H1 (cell line): ENCODE data around the gene TAAR9. TPM values are rescaled to one million over a fixed set of nuclear protein-coding genes. Genes with fewer than 3 reads are reported as not detected.

Experiments
- CTCF ChIA-PET: fragments of 300-600 bp; sonication (Branson Sonifier 250); formaldehyde crosslinking; loops from one replicate; lab custom pipeline; 2021; ENCODE audit not compliant: partially characterized antibody; lab: Charles Lee
- POLR2A ChIA-PET: fragments of 300-600 bp; sonication (Branson Sonifier 250); formaldehyde crosslinking; loops from one replicate; lab custom pipeline; 2021; ENCODE audit warnings: inconsistent platforms; ENCODE audit not compliant: partially characterized antibody; lab: Charles Lee
- DNase-seq, 2 experiments: peaks; one replicate each; pipeline versions ENCODE4 v3.0.0 to v3.0.0-alpha.2; 2010 to 2022; ENCODE audit warnings: low spot score in 2 of 2, low read depth in 1 of 2, mixed read lengths in 1 of 2
- FAIRE-seq: peaks from 2 replicates; lab custom pipeline; 2011; peaks lifted over from hg19 to GRCh38; lab: Jason Lieb, UNC
- H2AFZ ChIP-seq: 2 replicates; pipeline ENCODE4 v1.8.1; 2012; ENCODE audit warnings: low read length, inconsistent platforms
- H2AK5ac ChIP-seq: 2 replicates; pipeline ENCODE4 v1.6.1; 2013; ENCODE audit warnings: low read depth, low read length
- H2BK120ac ChIP-seq: replicated peaks from 2 replicates; pipeline ENCODE3; 2013; ENCODE audit warnings: low read depth, low read length, inconsistent platforms
- H2BK12ac ChIP-seq: 2 replicates; pipeline ENCODE4 v1.6.1; 2013; ENCODE audit warnings: low read depth, low read length
- H2BK15ac ChIP-seq: 2 replicates; pipeline ENCODE4 v1.6.1; 2013; ENCODE audit warnings: low read length
- H2BK20ac ChIP-seq: 2 replicates; pipeline ENCODE4 v1.6.1; 2013; ENCODE audit warnings: low read length
- H2BK5ac ChIP-seq: 2 replicates; pipeline ENCODE4 v1.6.1; 2013; ENCODE audit warnings: low read depth, low read length
- H3K14ac ChIP-seq: 2 replicates; pipeline ENCODE4 v1.6.1; 2013; ENCODE audit warnings: inconsistent platforms; ENCODE audit not compliant: insufficient read length
- H3K18ac ChIP-seq: 2 replicates; pipeline ENCODE4 v1.6.1; 2013; ENCODE audit warnings: low read length; ENCODE audit errors: extremely low read depth
- H3K23ac ChIP-seq: 2 replicates; pipeline ENCODE4 v1.6.1; 2013; ENCODE audit warnings: inconsistent platforms; ENCODE audit not compliant: insufficient read length
- H3K23me2 ChIP-seq: 2 replicates; pipeline ENCODE4 v1.6.1; 2013; ENCODE audit warnings: low read depth, low read length
- H3K27ac ChIP-seq: 2 replicates; pipeline ENCODE4 v1.6.1; 2011; ENCODE audit warnings: low read depth, low read length, inconsistent platforms
- H3K27me3 ChIP-seq, 4 experiments: replicated peaks in 1 of 4; 1 replicate in 1 of 4; 2 replicates in 3 of 4; pipeline versions ENCODE4 v1.6.1 to v1.8.1; 2011 to 2013; ENCODE audit warnings: low read length in 3 of 4, mild to moderate bottlenecking in 3 of 4, inconsistent platforms in 2 of 4, mixed read lengths in 2 of 4, moderate library complexity in 1 of 4; ENCODE audit not compliant: control insufficient read depth in 3 of 4, insufficient read depth in 3 of 4; ENCODE audit errors: extremely low read depth in 1 of 4
- H3K36me3 ChIP-seq, 4 experiments: 2 replicates each; pipeline versions ENCODE4 v1.6.1 to v1.8.1; 2011 to 2013; ENCODE audit warnings: mild to moderate bottlenecking in 4 of 4, low read length in 3 of 4, moderate library complexity in 2 of 4, control low read depth in 1 of 4, inconsistent platforms in 1 of 4; ENCODE audit not compliant: insufficient read depth in 4 of 4, control insufficient read depth in 2 of 4
- H3K4ac ChIP-seq: replicated peaks from 2 replicates; pipeline ENCODE3; 2013; ENCODE audit warnings: low read length, low read depth, mixed read lengths, inconsistent platforms; ENCODE audit not compliant: insufficient read length
- H3K4me1 ChIP-seq, 4 experiments: replicated peaks in 1 of 4; 1 replicate in 1 of 4; 2 replicates in 3 of 4; pipeline versions ENCODE4 v1.6.1 to v1.8.1; 2011 to 2013; ENCODE audit warnings: low read length in 3 of 4, inconsistent platforms in 2 of 4, mixed read lengths in 1 of 4; ENCODE audit not compliant: insufficient read depth in 4 of 4, control insufficient read depth in 3 of 4
- H3K4me2 ChIP-seq, 2 experiments: 2 replicates each; pipeline versions ENCODE4 v1.6.1 to v1.8.1; 2011 to 2013; ENCODE audit warnings: low read depth in 2 of 2, low read length in 2 of 2, control low read depth in 1 of 2, inconsistent platforms in 1 of 2, mild to moderate bottlenecking in 1 of 2; ENCODE audit not compliant: insufficient read depth in 1 of 2
- H3K4me3 ChIP-seq, 4 experiments: fragments of 200-600, 300-600 bp in 1 of 4; sonication (generic), shearing (Covaris generic), sonication (Bioruptor Twin) in 1 of 4; 2 replicates each; pipeline versions ENCODE4 v1.5.1 to v1.8.1; 2011 to 2016; ENCODE audit warnings: low read length in 4 of 4, low read depth in 3 of 4, control low read depth in 2 of 4, inconsistent platforms in 2 of 4, mild to moderate bottlenecking in 2 of 4, mixed read lengths in 1 of 4, moderate library complexity in 1 of 4; ENCODE audit not compliant: insufficient read depth in 2 of 4; ENCODE audit errors: extremely low read depth in 1 of 4
- H3K56ac ChIP-seq: replicated peaks from 2 replicates; pipeline ENCODE3; 2013; ENCODE audit warnings: low read depth, mild to moderate bottlenecking, mixed read lengths, low read length, inconsistent platforms; ENCODE audit not compliant: insufficient read length
- H3K79me1 ChIP-seq: 2 replicates; pipeline ENCODE4 v1.6.1; 2013; ENCODE audit warnings: low read depth, low read length, control low read depth
- H3K79me2 ChIP-seq, 2 experiments: 2 replicates each; pipeline versions ENCODE4 v1.6.1 to v1.8.1; 2012 to 2013; ENCODE audit warnings: low read length in 2 of 2, mild to moderate bottlenecking in 2 of 2, inconsistent platforms in 1 of 2; ENCODE audit not compliant: insufficient read depth in 2 of 2, control insufficient read depth in 1 of 2
- H3K9ac ChIP-seq, 4 experiments: replicated peaks in 1 of 4; 1 replicate in 1 of 4; 2 replicates in 3 of 4; pipeline versions ENCODE4 v1.6.1 to v1.8.1; 2011 to 2013; ENCODE audit warnings: low read depth in 3 of 4, low read length in 3 of 4, control low read depth in 2 of 4, mild to moderate bottlenecking in 2 of 4, moderate library complexity in 2 of 4, inconsistent platforms in 1 of 4; ENCODE audit errors: extremely low read depth in 1 of 4
- H3K9me3 ChIP-seq, 2 experiments: 2 replicates each; pipeline versions ENCODE4 v1.6.1 to v1.8.1; 2012 to 2013; ENCODE audit warnings: mild to moderate bottlenecking in 2 of 2, moderate library complexity in 2 of 2, control low read depth in 1 of 2, inconsistent platforms in 1 of 2, low read depth in 1 of 2, low read length in 1 of 2, mixed read lengths in 1 of 2; ENCODE audit not compliant: insufficient read depth in 2 of 2
- H4K20me1 ChIP-seq, 2 experiments: replicated peaks in 1 of 2; 2 replicates each; pipeline versions ENCODE3 to v1.8.1; 2011 to 2013; ENCODE audit warnings: inconsistent platforms in 2 of 2, low read length in 2 of 2, mild to moderate bottlenecking in 1 of 2; ENCODE audit not compliant: insufficient read depth in 2 of 2, control insufficient read depth in 1 of 2
- H4K5ac ChIP-seq: 2 replicates; pipeline ENCODE4 v1.6.1; 2013; ENCODE audit warnings: low read length, low read depth, mixed read lengths, inconsistent platforms; ENCODE audit not compliant: insufficient read length
- H4K8ac ChIP-seq: 2 replicates; pipeline ENCODE4 v1.8.0; 2013; ENCODE audit warnings: mild to moderate bottlenecking, moderate library complexity, low read length, inconsistent platforms; ENCODE audit not compliant: insufficient read depth; ENCODE audit errors: extremely low read depth
- H4K91ac ChIP-seq: replicated peaks from 2 replicates; pipeline ENCODE3; 2013; ENCODE audit warnings: low read length, mixed read lengths, inconsistent platforms; ENCODE audit not compliant: insufficient read length
- ASH2L ChIP-seq: fragments of 200-600, 300-600 bp; sonication (generic); IDR thresholded peaks from one replicate; pipeline ENCODE4 v1.7.1; 2017; ENCODE audit warnings: low read length
- BRCA1 ChIP-seq: IDR thresholded peaks from 2 replicates; pipeline ENCODE4 v1.6.1; 2012; ENCODE audit warnings: low read depth, low read length, improper control_type of control experiment
- CEBPB ChIP-seq: IDR thresholded peaks from 2 replicates; pipeline ENCODE4 v1.6.1; 2012; ENCODE audit warnings: low read depth, low read length
- KDM4A ChIP-seq: IDR thresholded peaks from one replicate; pipeline ENCODE4 v1.7.1; 2012; ENCODE audit warnings: low read depth, mild to moderate bottlenecking, moderate library complexity, low read length, inconsistent platforms; ENCODE audit not compliant: severe bottlenecking
- KDM5A ChIP-seq: fragments of 200-600 bp; IDR thresholded peaks from 2 replicates; pipeline ENCODE4 v1.7.1; 2012; ENCODE audit warnings: mild to moderate bottlenecking, low read length, inconsistent platforms, mixed read lengths
- RNF2 ChIP-seq: fragments of 200-900, 300-1000 bp; sonication (generic); IDR thresholded peaks from 2 replicates; pipeline ENCODE4 v1.7.1; 2016; ENCODE audit warnings: borderline replicate concordance, low read depth, mild to moderate bottlenecking, antibody characterized with exemption, low read length; ENCODE audit not compliant: poor library complexity, severe bottlenecking; ENCODE audit errors: missing control alignments
- SAP30 ChIP-seq: fragments of 300-600 bp; sonication (generic); IDR thresholded peaks from 2 replicates; pipeline ENCODE4 v1.7.1; 2012; ENCODE audit warnings: low read length, moderate library complexity, mild to moderate bottlenecking, inconsistent platforms; ENCODE audit not compliant: insufficient read depth, insufficient replicate concordance
- TAF7 ChIP-seq: optimal IDR thresholded peaks from 2 replicates; pipeline ENCODE3; 2011; ENCODE audit warnings: low read depth, mild to moderate bottlenecking, inconsistent platforms, low read length, moderate library complexity, borderline replicate concordance
- TCF12 ChIP-seq: IDR thresholded peaks from 2 replicates; pipeline ENCODE4 v1.6.1; 2011; ENCODE audit warnings: low read depth, mild to moderate bottlenecking, low read length
- ZNF274 ChIP-seq: IDR thresholded peaks from 2 replicates; pipeline ENCODE4 v1.7.0; 2012; ENCODE audit warnings: low read length, borderline replicate concordance; ENCODE audit errors: extremely low read depth
- WGBS, 2 experiments: shearing (Covaris generic) in 1 of 2; methylation state at CpG; one replicate each; pipeline versions ENCODE4 v1.1.6 to v1.1.7; 2013 to 2015; ENCODE audit warnings: low lambda C conversion rate in 2 of 2, mixed read lengths in 2 of 2, inconsistent platforms in 1 of 2, low coverage in 1 of 2, missing lambda C conversion rate in 1 of 2; ENCODE audit not compliant: insufficient replicate concordance in 2 of 2, insufficient coverage in 1 of 2, insufficient read length in 1 of 2; ENCODE audit errors: extremely low coverage in 1 of 2, missing lambda C conversion rate in 1 of 2; 5-methylcytosine and 5-hydroxymethylcytosine counted together
- polyA plus RNA-seq, 7 experiments: library from polyadenylated mRNA; depleted of rRNA in 3 of 7; stranded (reverse) in 5 of 7; unstranded in 2 of 7; fragments of >200 nt in 5 of 7; fragments of 200-250 nt in 2 of 7; gene quantifications; 1 replicate in 5 of 7; 2 replicates in 1 of 7; 4 replicates in 1 of 7; pipeline versions ENCODE4 v1.2.1 to v1.2.3, GENCODE V29; 2011 to 2013; ENCODE audit warnings: missing spikeins in 2 of 7, mixed read lengths in 2 of 7
- total RNA-seq: library from RNA; stranded (reverse); fragmentation: NEBNext Ultra II Directional; extraction: Animal tissue kit (Norgen Biotek cat#: 25700); gene quantifications from 2 replicates; pipeline ENCODE4 v1.2.1, GENCODE V29; 2021
- TF ChIP-seq, protein P1 (sequence below): IDR thresholded peaks from 2 replicates; pipeline ENCODE4 v1.6.1; 2011; ENCODE audit warnings: low read length, improper control_type of control experiment
- TF ChIP-seq, protein P2 (sequence below): IDR thresholded peaks from 2 replicates; pipeline ENCODE4 v1.6.1; 2012; ENCODE audit warnings: inconsistent platforms

TAAR9 gene
- total and polyA plus RNA-seq, 2 of the 8 experiments (the other 6 are each of a cell fraction or from before 2014, with no cell fraction given) = not detected

DNA sequence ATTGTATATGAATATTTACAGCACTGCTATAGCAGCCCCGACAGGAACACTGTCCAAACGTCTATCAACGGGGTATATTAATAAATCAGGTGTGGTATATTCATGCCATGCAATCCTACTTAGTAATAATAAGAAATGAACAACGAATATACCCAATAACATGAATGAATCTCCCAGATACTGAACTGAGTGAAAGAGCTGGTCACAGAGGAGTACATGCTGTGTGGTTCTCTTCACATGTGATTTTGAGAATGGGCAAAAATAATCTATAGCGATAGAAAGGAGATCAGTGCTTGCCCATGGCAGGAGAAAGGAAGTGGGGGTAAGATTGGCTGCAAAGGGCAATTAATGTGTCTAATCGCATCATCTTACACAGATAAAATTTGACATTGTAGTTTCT, 28.3 kb downstream of the TAAR9 start:
- no peak overlapping the region for H2AFZ ChIP-seq
- H4K5ac ChIP-seq = no peak overlapping the region
- no peak overlapping the region for H3K56ac ChIP-seq
- no peak overlapping the region for H3K14ac ChIP-seq
- no peak overlapping the region for H3K4ac ChIP-seq
- no peak overlapping the region for H3K4me2 ChIP-seq
- no peak overlapping the region for H3K9ac ChIP-seq
- no peak overlapping the region for H2BK12ac ChIP-seq
- no peak overlapping the region for H3K4me3 ChIP-seq
- WGBS, 2 experiments = 91% methylated on average over 6 of the region's 6 CpGs; no CpG with 5 or more reads in 1 of the 2 experiments
- no peaks in the 10 kb centered on the region for H3K79me1 ChIP-seq
- H3K27me3 ChIP-seq = no peaks in the 10 kb centered on the region
- ChIA-PET POLR2A (no interaction called here), CTCF (interaction anchor here (1.5 kb wide), 1 partner anchor 9 kb away, joined by 3 read pairs; no protein-coding TSS in a partner anchor)
- H2AK5ac ChIP-seq = no peak overlapping the region
- no peaks in the 10 kb centered on the region for H3K79me2 ChIP-seq
- no peak overlapping the region for H3K18ac ChIP-seq
- no peaks in the 10 kb centered on the region for H4K20me1 ChIP-seq
- no peak overlapping the region for H4K91ac ChIP-seq
- H2BK20ac ChIP-seq = no peak overlapping the region
- FAIRE-seq (no peak), DNase-seq (no peak)
- no peak overlapping the region for H3K23ac ChIP-seq
- H2BK15ac ChIP-seq = no peak overlapping the region
- H3K4me1 ChIP-seq = peaks cover 0 to 6% (median 1%) of the 10 kb centered on the region in 4 experiments; a peak in 5 of 7 replicates
- no peak overlapping the region for H2BK120ac ChIP-seq
- H3K23me2 ChIP-seq = no peaks in the 10 kb centered on the region
- no peaks in the 10 kb centered on the region for H3K36me3 ChIP-seq
- H3K27ac ChIP-seq = no peak overlapping the region
- no peaks in the 10 kb centered on the region for H3K9me3 ChIP-seq
- no peak overlapping the region for H2BK5ac ChIP-seq
- H4K8ac ChIP-seq = no peak overlapping the region
- TF ChIP-seq SAP30 (no peak), ASH2L (no peak), KDM4A (no peak), RNF2 (no peak), BRCA1 (no peak), CEBPB (no peak), TAF7 (no peak), TCF12 (no peak), ZNF274 (no peak), KDM5A (no peak)
- TF ChIP-seq, protein P1, sequence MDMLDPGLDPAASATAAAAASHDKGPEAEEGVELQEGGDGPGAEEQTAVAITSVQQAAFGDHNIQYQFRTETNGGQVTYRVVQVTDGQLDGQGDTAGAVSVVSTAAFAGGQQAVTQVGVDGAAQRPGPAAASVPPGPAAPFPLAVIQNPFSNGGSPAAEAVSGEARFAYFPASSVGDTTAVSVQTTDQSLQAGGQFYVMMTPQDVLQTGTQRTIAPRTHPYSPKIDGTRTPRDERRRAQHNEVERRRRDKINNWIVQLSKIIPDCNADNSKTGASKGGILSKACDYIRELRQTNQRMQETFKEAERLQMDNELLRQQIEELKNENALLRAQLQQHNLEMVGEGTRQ = no peak
- TF ChIP-seq, protein P2, sequence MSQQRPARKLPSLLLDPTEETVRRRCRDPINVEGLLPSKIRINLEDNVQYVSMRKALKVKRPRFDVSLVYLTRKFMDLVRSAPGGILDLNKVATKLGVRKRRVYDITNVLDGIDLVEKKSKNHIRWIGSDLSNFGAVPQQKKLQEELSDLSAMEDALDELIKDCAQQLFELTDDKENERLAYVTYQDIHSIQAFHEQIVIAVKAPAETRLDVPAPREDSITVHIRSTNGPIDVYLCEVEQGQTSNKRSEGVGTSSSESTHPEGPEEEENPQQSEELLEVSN = no peak
